ENCODE measurements around the gene VNN1. TPM values are rescaled to one million over a fixed set of nuclear protein-coding genes. Genes with fewer than 3 reads are reported as not detected.

Gene VNN1
- total RNA-seq, 1 donor from 2014 or later, result not detected

DNA sequence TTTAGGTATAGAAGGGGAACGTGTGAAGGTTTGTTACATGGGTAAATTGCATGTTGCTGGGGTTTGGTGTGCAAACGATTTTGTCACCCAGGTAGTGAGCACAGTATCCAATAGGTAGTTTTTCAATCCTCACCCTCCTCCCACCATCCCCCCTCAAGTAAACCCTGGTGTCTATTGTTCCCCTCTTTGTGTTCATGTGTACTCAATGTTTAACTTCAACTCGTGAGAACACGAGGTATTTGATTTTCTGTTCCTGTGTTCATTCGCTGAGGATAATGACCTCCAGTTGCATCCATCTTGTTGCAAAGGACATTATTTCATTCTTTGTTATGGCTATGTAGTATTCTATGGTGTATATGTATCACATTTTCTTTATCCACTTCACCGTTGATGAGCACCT, 11.6 kb upstream of the VNN1 start:
- DNase-seq (ENCODE audit: low spot score), result no peak

DNA sequence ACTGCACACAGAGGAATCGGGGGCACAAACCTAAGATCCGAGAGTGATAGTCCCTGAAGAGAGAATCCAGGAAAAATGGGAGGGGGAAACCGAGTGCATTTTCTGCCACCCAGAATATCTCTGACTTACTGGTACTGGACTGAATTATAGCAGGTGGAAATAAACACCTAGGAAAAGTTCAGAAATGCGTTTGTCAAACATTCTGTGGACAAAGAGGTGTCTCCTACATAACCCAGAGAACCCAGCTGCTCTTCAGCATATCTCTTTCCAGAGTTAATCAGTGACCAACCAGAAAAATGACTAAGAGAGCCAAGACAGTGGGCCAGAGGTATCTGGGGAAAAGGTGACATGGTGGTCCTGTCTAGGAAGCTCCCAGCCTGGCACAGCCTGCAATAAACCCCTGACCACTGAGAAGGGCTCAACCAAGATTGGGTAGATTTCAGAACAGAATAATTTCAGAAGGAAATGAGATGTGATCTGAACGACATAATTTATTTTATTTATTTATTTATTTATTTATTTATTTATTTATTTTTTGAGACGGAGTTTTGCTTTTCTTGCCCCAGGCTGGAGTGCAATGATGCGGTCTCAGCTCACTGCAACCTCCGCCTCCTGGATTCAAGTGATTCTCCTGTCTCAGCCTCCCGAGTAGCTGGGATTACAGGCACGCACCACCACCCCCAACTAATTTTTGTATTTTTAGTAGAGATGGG, 6.0 kb upstream of the VNN1 start:
- Mint-ChIP-seq H3K27ac (no peak overlapping the region), H3K27me3 (ENCODE audit: insufficient read depth, low read depth) (peaks cover 2% of the 10 kb centered on the region), H3K36me3 (no peaks in the 10 kb centered on the region), H3K9me3 (no peaks in the 10 kb centered on the region), H3K4me1 (no peaks in the 10 kb centered on the region), H3K4me3 (no peak overlapping the region)
- H4K20me1 ChIP-seq (ENCODE audit: low read depth), result no peaks in the 10 kb centered on the region
- H3K79me2 ChIP-seq (ENCODE audit: low read depth), result no peaks in the 10 kb centered on the region
- no peak overlapping the region for H3K4me3 ChIP-seq
- no peaks in the 10 kb centered on the region for H3K9me3 ChIP-seq (ENCODE audit: low read depth)
- no peaks in the 10 kb centered on the region for H3F3A ChIP-seq (ENCODE audit: low read depth)
- no peaks in the 10 kb centered on the region for H3K36me3 ChIP-seq
- no peak overlapping the region for H3K27ac ChIP-seq
- no peak for TF ChIP-seq EZH2 (IDR thresholded peaks at IDR 0.05)
- TF ChIP-seq, protein P1, sequence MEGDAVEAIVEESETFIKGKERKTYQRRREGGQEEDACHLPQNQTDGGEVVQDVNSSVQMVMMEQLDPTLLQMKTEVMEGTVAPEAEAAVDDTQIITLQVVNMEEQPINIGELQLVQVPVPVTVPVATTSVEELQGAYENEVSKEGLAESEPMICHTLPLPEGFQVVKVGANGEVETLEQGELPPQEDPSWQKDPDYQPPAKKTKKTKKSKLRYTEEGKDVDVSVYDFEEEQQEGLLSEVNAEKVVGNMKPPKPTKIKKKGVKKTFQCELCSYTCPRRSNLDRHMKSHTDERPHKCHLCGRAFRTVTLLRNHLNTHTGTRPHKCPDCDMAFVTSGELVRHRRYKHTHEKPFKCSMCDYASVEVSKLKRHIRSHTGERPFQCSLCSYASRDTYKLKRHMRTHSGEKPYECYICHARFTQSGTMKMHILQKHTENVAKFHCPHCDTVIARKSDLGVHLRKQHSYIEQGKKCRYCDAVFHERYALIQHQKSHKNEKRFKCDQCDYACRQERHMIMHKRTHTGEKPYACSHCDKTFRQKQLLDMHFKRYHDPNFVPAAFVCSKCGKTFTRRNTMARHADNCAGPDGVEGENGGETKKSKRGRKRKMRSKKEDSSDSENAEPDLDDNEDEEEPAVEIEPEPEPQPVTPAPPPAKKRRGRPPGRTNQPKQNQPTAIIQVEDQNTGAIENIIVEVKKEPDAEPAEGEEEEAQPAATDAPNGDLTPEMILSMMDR (IDR thresholded peaks at IDR 0.05), result no peak
- TF ChIP-seq EZH2phosphoT487 (IDR thresholded peaks at IDR 0.05), result no peak
- no peak for DNase-seq (ENCODE audit: low spot score)
- H2AFZ ChIP-seq (replicated peaks), result no peak overlapping the region
- no peaks in the 10 kb centered on the region for H3K27me3 ChIP-seq
- no peaks in the 10 kb centered on the region for H3K4me1 ChIP-seq
- H3K9ac ChIP-seq, result no peak overlapping the region
- H3K4me2 ChIP-seq, result no peak overlapping the region

More for the DNA sequence above, 11.6 kb upstream of the VNN1 start:
- H3K4me3 Mint-ChIP-seq, result no peak overlapping the region
- Histone ChIP-seq H3F3A (ENCODE audit: low read depth) (no peaks in the 10 kb centered on the region), H3K4me1 (no peaks in the 10 kb centered on the region), H4K20me1 (ENCODE audit: low read depth) (no peaks in the 10 kb centered on the region), H3K4me3 (no peak overlapping the region), H3K27me3 (no peaks in the 10 kb centered on the region), H3K9ac (no peak overlapping the region), H3K27ac (no peak overlapping the region), H3K4me2 (no peak overlapping the region), H2AFZ (replicated peaks) (no peak overlapping the region), H3K9me3 (ENCODE audit: low read depth) (no peaks in the 10 kb centered on the region), H3K79me2 (ENCODE audit: low read depth) (no peaks in the 10 kb centered on the region), H3K36me3 (no peaks in the 10 kb centered on the region)
- H3K27me3 Mint-ChIP-seq (ENCODE audit: insufficient read depth, low read depth), result peaks cover 2% of the 10 kb centered on the region
- H3K9me3 Mint-ChIP-seq, result no peaks in the 10 kb centered on the region
- no peaks in the 10 kb centered on the region for H3K4me1 Mint-ChIP-seq
- H3K27ac Mint-ChIP-seq, result no peak overlapping the region
- TF ChIP-seq, protein P1 (IDR thresholded peaks at IDR 0.05), result no peak
- TF ChIP-seq EZH2 (IDR thresholded peaks at IDR 0.05) (no peak), EZH2phosphoT487 (IDR thresholded peaks at IDR 0.05) (no peak)
- no peaks in the 10 kb centered on the region for H3K36me3 Mint-ChIP-seq

DNA sequence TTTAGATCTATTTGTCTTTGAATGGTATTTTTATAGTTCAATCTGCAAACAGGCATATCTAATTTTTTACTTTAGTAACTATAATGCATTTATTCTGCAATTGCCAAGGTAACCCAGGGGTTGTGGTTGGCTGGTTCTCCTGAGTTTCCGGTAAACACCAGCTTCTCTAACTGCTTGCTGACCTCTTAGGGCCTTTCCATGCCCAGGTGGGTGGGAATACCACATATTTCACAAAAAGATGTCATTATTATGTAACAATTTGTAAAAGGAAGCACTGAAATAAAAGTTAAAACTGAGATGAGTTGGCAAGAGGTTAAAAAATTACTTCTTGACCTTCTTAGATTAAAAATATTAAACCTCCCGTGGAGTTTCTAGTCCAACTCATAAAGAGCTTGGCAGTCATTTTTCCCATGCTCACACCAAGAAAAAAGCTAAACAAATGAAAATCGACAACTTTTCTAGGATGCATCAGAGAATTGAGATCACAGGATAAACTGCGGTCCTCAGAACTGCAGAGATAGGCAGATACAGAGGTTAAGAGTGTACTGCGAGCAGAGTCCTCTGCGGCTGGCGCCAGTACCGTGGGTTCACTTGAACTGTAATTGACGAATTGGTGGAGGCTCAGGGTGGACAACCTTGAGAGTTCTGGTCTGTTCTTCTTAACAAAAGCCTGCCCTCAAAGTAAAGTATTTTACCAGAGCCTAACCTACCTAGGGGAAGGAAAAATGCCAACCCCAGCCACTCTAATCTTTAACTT, 2.2 kb upstream of the VNN1 start:
- H3K79me2 ChIP-seq (ENCODE audit: low read depth), result no peaks in the 10 kb centered on the region
- H3K4me2 ChIP-seq, result no peak overlapping the region
- Mint-ChIP-seq H3K27ac (no peak overlapping the region), H3K27me3 (ENCODE audit: insufficient read depth, low read depth) (peaks cover 2% of the 10 kb centered on the region), H3K9me3 (no peaks in the 10 kb centered on the region), H3K4me1 (no peaks in the 10 kb centered on the region), H3K36me3 (no peaks in the 10 kb centered on the region), H3K4me3 (no peak overlapping the region)
- no peaks in the 10 kb centered on the region for H3F3A ChIP-seq (ENCODE audit: low read depth)
- TF ChIP-seq EZH2 (IDR thresholded peaks at IDR 0.05) (no peak), EZH2phosphoT487 (IDR thresholded peaks at IDR 0.05) (no peak)
- TF ChIP-seq, protein P1 (IDR thresholded peaks at IDR 0.05), result no peak
- no peaks in the 10 kb centered on the region for H3K9me3 ChIP-seq (ENCODE audit: low read depth)
- H3K27ac ChIP-seq, result no peak overlapping the region
- no peaks in the 10 kb centered on the region for H3K4me1 ChIP-seq
- no peak overlapping the region for H3K4me3 ChIP-seq
- no peaks in the 10 kb centered on the region for H4K20me1 ChIP-seq (ENCODE audit: low read depth)
- no peak overlapping the region for H2AFZ ChIP-seq (replicated peaks)
- DNase-seq (ENCODE audit: low spot score), result no peak
- H3K36me3 ChIP-seq, result no peaks in the 10 kb centered on the region
- no peak overlapping the region for H3K9ac ChIP-seq
- H3K27me3 ChIP-seq, result no peaks in the 10 kb centered on the region
